22Rv1 (cell line): Measurements from ENCODE around the gene ZNF101.

Experiments
- H3K27ac ChIP-seq: fragments of 450-650 bp; 2 replicates; pipeline ENCODE4 v1.5.1; 2017
- ZFX ChIP-seq: fragments of 450-650 bp; IDR thresholded peaks from 2 replicates; pipeline ENCODE4 v1.6.1; 2017; ENCODE audit warnings: antibody characterized with exemption, borderline replicate concordance
- TF ChIP-seq, protein P1 (sequence below): fragments of 450-650 bp; IDR thresholded peaks from 2 replicates; pipeline ENCODE4 v1.5.1; 2017; ENCODE audit warnings: mild to moderate bottlenecking

The ZNF101 gene

DNA sequence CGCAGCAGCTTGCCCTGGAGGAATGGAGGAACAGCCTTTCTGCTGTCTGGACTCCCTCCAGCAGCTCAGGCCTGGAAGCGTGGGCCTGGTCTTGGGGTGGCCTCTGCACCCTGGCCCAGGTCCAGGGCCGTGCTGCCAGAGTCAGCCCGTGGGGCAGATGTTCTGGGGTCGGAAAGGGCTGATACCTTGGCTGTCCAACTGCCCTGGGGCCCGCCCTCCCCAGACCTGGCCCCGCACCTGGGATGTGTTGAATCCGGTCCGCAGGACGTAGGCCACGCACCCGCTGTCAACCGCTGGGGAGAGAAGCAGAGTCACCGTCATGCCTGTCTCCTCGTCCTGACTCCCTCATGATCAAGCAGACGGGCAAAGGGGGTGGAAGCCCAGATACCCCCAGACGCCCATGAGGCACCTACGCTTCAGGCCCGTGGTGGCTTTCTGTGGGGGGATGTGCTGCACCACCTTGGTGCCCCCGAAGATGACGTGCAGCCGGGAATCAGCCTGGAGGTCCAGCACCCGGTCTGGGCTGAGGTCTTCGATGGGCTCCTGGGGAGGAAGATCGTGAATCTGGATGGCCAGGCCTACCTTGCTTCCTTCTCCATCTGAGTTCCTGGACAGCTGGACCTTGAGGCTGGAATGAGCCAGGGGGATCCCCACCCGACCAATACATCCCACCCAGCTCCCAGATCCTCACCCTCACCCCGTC lies 12.8 kb upstream of the ZNF101 start:
- no peak overlapping the region for H3K27ac ChIP-seq
- no peak for TF ChIP-seq ZFX
- TF ChIP-seq, protein P1, sequence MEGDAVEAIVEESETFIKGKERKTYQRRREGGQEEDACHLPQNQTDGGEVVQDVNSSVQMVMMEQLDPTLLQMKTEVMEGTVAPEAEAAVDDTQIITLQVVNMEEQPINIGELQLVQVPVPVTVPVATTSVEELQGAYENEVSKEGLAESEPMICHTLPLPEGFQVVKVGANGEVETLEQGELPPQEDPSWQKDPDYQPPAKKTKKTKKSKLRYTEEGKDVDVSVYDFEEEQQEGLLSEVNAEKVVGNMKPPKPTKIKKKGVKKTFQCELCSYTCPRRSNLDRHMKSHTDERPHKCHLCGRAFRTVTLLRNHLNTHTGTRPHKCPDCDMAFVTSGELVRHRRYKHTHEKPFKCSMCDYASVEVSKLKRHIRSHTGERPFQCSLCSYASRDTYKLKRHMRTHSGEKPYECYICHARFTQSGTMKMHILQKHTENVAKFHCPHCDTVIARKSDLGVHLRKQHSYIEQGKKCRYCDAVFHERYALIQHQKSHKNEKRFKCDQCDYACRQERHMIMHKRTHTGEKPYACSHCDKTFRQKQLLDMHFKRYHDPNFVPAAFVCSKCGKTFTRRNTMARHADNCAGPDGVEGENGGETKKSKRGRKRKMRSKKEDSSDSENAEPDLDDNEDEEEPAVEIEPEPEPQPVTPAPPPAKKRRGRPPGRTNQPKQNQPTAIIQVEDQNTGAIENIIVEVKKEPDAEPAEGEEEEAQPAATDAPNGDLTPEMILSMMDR = no peak

DNA sequence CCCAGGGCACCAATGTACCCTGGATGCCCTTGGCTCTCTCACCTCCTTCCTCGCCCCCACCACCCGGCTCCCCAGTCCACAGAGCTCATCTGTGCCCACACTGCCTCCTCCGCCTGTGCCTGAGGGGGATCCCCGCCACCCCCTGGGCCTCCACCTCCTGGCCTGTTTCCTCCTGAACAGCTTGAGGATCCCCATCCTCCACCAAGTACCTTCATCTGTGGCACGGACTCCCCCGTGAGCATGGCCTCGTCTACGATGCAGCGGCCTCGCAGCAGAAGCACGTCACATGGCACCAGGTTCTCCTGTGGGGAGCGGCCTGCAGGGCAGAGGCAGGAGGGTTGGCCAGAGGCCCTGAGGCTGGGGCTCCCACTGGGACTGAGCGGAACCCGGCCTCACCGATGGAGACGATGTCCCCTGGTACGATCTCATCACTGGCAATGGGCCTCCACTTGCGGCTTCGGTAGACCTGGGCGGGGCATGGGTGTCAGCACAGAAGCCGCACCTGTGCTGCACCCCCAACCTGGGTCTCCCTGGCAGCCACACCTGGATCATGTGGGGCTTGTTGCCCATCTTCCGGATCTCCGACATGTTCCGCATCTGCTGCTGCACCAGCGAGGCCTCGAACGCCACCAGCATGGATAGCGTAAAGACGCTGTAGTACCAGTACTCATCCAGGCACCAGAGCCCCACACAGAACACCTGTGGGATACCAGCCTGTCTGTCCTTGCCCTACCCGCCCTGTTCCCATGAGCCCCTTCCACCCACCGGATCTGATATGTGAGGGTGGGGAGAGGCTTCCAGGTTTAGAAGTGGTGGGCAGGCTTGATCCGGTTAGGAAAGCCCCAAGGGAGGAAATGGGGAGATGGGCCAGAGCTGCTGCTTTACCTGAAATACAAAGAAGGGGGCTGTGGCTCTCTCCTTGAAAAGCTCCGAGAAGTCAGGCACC lies 11.9 kb upstream of the ZNF101 start:
- H3K27ac ChIP-seq = no peak overlapping the region
- TF ChIP-seq ZFX = no peak
- TF ChIP-seq, protein P1 = no peak

DNA sequence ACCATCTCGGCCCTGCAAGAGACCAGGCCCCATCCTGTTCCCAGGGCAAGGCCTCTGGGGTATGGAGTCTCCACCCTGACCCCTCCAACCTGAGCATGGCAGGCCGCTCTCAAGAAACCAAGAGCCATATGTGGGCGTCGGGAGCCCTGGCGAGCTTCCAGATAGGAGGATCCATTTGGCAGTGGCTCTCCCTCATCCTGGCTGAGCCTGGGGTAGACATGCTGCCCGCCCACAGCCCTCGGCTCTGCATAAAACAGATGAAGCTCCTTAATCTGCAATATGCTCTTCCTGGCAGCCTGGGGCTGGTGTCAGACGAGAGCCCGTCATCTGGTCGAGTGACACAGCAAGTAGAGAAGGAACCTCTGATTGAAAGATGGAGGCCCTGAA lies 11.2 kb upstream of the ZNF101 start:
- no peak overlapping the region for H3K27ac ChIP-seq
- TF ChIP-seq, protein P1 = no peak

DNA sequence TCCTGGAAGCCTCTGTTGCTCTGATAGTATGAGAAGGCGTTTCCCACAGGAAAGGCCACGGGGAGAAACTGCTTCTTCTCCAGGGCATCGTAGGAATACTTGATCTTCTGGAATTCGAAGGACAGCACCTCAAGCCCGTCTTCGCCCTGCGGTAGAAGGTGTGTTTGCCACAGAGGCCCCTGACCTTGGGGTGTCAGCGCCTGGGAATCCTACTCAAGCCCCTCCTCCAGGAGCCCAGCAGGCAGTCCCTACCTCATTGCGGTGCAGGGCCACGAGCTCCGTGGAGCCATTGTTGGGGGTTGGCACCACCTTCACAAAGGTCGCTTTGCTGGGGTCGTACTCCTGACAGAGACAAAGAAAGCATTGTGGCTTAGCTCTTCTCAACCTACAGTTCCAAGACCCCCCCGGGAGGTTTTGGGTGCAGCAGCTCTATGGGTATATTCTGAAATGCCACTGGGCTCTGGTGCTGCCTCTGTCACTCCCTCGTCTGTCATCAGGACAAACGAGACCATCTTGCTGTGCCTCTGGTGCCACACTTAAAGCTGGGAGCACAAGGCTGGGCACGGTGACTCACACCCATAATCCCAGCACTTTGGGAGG lies 8.9 kb upstream of the ZNF101 start:
- no peak for TF ChIP-seq ZFX
- TF ChIP-seq, protein P1 = no peak
- no peak overlapping the region for H3K27ac ChIP-seq

DNA sequence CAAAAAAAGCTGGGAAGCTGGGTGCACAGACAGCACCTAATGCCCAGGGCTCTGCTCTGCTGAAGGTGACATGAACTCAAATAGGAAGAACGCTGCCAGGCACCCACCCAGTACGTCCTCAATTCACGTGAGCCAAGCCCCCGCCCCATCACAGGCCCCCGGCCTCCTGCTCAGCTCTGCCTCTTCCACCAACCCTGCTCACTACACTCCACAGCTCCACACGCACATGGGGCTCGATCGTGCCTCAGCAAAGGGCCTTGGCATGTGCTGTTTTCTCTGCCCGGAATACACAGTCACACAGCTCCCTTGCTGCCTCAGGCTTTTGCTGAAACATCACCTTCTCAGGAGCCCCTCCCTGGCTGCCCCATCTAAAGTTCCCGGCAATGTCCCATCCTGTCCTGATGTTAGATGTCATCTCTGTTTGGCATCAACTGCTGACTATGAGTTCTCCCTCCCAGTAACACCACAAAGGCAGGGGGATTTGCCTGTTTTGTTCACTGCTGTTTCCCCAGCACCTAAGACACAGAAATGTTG lies 7.4 kb upstream of the ZNF101 start:
- TF ChIP-seq, protein P1 = no peak
- no peak for TF ChIP-seq ZFX
- no peak overlapping the region for H3K27ac ChIP-seq

DNA sequence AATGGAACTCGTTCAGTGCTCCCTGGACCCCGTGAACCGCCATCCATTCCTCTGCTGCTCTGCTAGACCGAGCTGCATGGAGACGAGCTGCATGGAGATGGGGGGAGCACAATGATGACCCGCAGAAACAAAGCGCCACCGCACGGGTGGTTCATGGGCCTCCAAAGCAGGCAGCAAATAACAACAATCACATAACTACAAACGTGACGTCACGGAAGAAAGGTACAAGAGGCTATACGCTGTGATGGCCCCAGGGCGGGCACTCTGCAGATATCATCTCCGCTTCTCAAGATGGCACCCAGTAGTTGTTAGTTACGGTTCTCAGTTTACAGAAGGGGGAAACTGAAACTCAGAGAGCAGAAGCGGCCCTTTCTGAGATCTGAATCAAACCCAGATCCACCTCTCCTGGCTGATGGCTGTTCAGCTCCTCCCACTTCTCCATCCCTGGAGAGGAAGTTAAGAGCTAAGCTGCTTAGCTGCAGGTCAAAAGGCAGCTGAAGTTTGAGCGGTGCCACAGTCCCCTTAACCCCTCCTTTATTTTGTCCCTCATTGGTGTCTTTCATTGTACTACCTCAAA lies 6.9 kb upstream of the ZNF101 start:
- no peak overlapping the region for H3K27ac ChIP-seq
- TF ChIP-seq, protein P1 = no peak
- no peak for TF ChIP-seq ZFX
